IMR-90 (cell line): Measurements from ENCODE around the gene KLHDC10.

Experiments
- BHLHE40 ChIP-seq: fragments of 150-350 bp; IDR thresholded peaks from 2 replicates; pipeline ENCODE4 v1.6.1; 2016; ENCODE audit warnings: mild to moderate bottlenecking, low read depth, low read length
- CTCF ChIP-seq: conservative IDR thresholded peaks from 2 replicates; pipeline ENCODE4 v1.5.1; 2012; ENCODE audit warnings: mild to moderate bottlenecking, low read depth, low read length, improper control_type of control experiment
- FOS ChIP-seq: fragments of 150-350 bp; IDR thresholded peaks from 2 replicates; pipeline ENCODE4 v1.6.1; 2016; ENCODE audit warnings: low read depth, low read length
- NFE2L2 ChIP-seq: fragments of 150-350 bp; IDR thresholded peaks from 2 replicates; pipeline ENCODE4 v1.6.1; 2016; ENCODE audit warnings: low read depth, mild to moderate bottlenecking, low read length

GRCh38 chr7:130129011-130129411 lies 58.7 kb downstream of the KLHDC10 start:
- TF ChIP-seq BHLHE40 (no peak), FOS (no peak), CTCF (no peak), NFE2L2 (no peak)
